IMR-90 (cell line): ENCODE results near the gene BTG2. TPM values are rescaled to one million over a fixed set of nuclear protein-coding genes. Genes with fewer than 3 reads are reported as not detected.
A peak's percentile ranks its signal among the peaks of the same experiment; 100 is the strongest.

ENCODE experiments used
- ATAC-seq: fragments of 200-7000 bp; cut with Tn5 transposase; 2 replicates; pipeline ENCODE4 v1.9.1; 2020; ENCODE audit warnings: low read depth, mild to moderate bottlenecking, moderate library complexity
- BruUV-seq: library from RNA; stranded (reverse); fragments of 400-500 nt; replicated peaks from 2 replicates; lab custom pipeline; 2021; lab: Mats Ljungman, UMichigan
- CTCF ChIA-PET: fragments of 300-600 bp; formaldehyde crosslinking; extraction: SDS; loops from one replicate; lab custom pipeline; 2021; ENCODE audit warnings: antibody characterized with exemption; lab: Yijun Ruan, JAX
- POLR2A ChIA-PET: fragments of 300-600 bp; sonication (Branson Sonifier 250); formaldehyde crosslinking; loops from one replicate; lab custom pipeline; 2022; ENCODE audit warnings: antibody characterized with exemption; ENCODE audit not compliant: unreplicated experiment; lab: Charles Lee
- DNase-seq: peaks from one replicate; pipeline ENCODE4 v3.0.0; 2013
- H2AFZ ChIP-seq: replicated peaks from 2 replicates; pipeline ENCODE3; 2013; ENCODE audit warnings: low read length, mild to moderate bottlenecking; ENCODE audit not compliant: poor library complexity
- H2AK5ac ChIP-seq: 2 replicates; pipeline ENCODE4 v1.6.1; 2013; ENCODE audit warnings: low read depth, low read length, inconsistent platforms
- H2AK9ac ChIP-seq: replicated peaks from 2 replicates; pipeline ENCODE3; 2013; ENCODE audit warnings: mild to moderate bottlenecking, low read depth, low read length, moderate library complexity; ENCODE audit not compliant: poor library complexity
- H2BK120ac ChIP-seq: 2 replicates; pipeline ENCODE4 v1.6.1; 2013; ENCODE audit warnings: low read depth, low read length, inconsistent platforms
- H2BK15ac ChIP-seq: 3 replicates; pipeline ENCODE4 v1.6.1; 2013; ENCODE audit warnings: low read depth, low read length, inconsistent platforms
- H2BK20ac ChIP-seq: 2 replicates; pipeline ENCODE4 v1.6.1; 2013; ENCODE audit warnings: low read depth, mild to moderate bottlenecking, inconsistent platforms, low read length, moderate library complexity
- H2BK5ac ChIP-seq: 2 replicates; pipeline ENCODE4 v1.6.1; 2013; ENCODE audit warnings: mild to moderate bottlenecking, low read depth, low read length, inconsistent platforms; ENCODE audit not compliant: poor library complexity, severe bottlenecking
- H3K14ac ChIP-seq: replicated peaks from 2 replicates; pipeline ENCODE4 v1.6.1; 2013; ENCODE audit warnings: low read depth, low read length, inconsistent platforms
- H3K18ac ChIP-seq: 2 replicates; pipeline ENCODE4 v1.6.1; 2013; ENCODE audit warnings: low read depth, low read length, control low read depth
- H3K23ac ChIP-seq: 2 replicates; pipeline ENCODE4 v1.6.1; 2013; ENCODE audit warnings: low read depth, low read length, inconsistent platforms
- H3K27ac ChIP-seq: 2 replicates; pipeline ENCODE4 v1.5.1; 2013; ENCODE audit warnings: mild to moderate bottlenecking, control low read depth, low read length; ENCODE audit not compliant: insufficient read depth
- H3K27me3 ChIP-seq: 2 replicates; pipeline ENCODE4 v1.6.1; 2013; ENCODE audit warnings: low read length; ENCODE audit not compliant: control insufficient read depth, insufficient read depth
- H3K36me3 ChIP-seq: 2 replicates; pipeline ENCODE4 v1.6.1; 2013; ENCODE audit warnings: low read length, mixed read lengths; ENCODE audit not compliant: control insufficient read depth, insufficient read depth
- H3K4ac ChIP-seq: 2 replicates; pipeline ENCODE4 v1.6.1; 2013; ENCODE audit warnings: low read depth, low read length, inconsistent platforms
- H3K4me1 ChIP-seq: 2 replicates; pipeline ENCODE4 v1.6.1; 2013; ENCODE audit warnings: low read length, mixed read lengths; ENCODE audit not compliant: control insufficient read depth, insufficient read depth
- H3K4me2 ChIP-seq: 2 replicates; pipeline ENCODE4 v1.6.1; 2013; ENCODE audit warnings: low read depth, mild to moderate bottlenecking, control low read depth, low read length, moderate library complexity
- H3K4me3 ChIP-seq: 2 replicates; pipeline ENCODE4 v1.5.1; 2013; ENCODE audit warnings: low read depth, mild to moderate bottlenecking, control low read depth, low read length, moderate library complexity; ENCODE audit not compliant: insufficient read depth
- H3K56ac ChIP-seq: 2 replicates; pipeline ENCODE4 v1.6.1; 2013; ENCODE audit warnings: low read length, inconsistent platforms; ENCODE audit not compliant: insufficient read depth; ENCODE audit errors: extremely low read depth
- H3K79me1 ChIP-seq, 2 experiments: 2 replicates each; pipeline ENCODE4 v1.6.1; 2013; ENCODE audit warnings: low read length in 2 of 2, inconsistent platforms in 1 of 2, low read depth in 1 of 2
- H3K9ac ChIP-seq: 2 replicates; pipeline ENCODE4 v1.6.1; 2013; ENCODE audit warnings: low read depth, low read length, control low read depth
- H3K9me1 ChIP-seq: 2 replicates; pipeline ENCODE4 v1.6.1; 2013; ENCODE audit warnings: low read length, inconsistent platforms; ENCODE audit not compliant: insufficient read depth
- H3K9me3 ChIP-seq: 2 replicates; pipeline ENCODE4 v1.6.1; 2013; ENCODE audit warnings: low read length; ENCODE audit not compliant: control insufficient read depth, insufficient read depth
- H4K20me1 ChIP-seq: 2 replicates; pipeline ENCODE4 v1.6.1; 2013; ENCODE audit warnings: low read length, inconsistent platforms; ENCODE audit not compliant: insufficient read depth
- H4K5ac ChIP-seq: 2 replicates; pipeline ENCODE4 v1.6.1; 2013; ENCODE audit warnings: mild to moderate bottlenecking, low read depth, low read length, control low read depth
- H4K8ac ChIP-seq, 2 experiments: 2 replicates each; pipeline ENCODE4 v1.6.1; 2013; ENCODE audit warnings: low read depth in 2 of 2, low read length in 2 of 2, control low read depth in 1 of 2, inconsistent platforms in 1 of 2
- H4K91ac ChIP-seq: 2 replicates; pipeline ENCODE4 v1.6.1; 2013; ENCODE audit warnings: low read depth, low read length, inconsistent platforms; ENCODE audit not compliant: insufficient read depth
- CEBPB ChIP-seq: IDR thresholded peaks from 2 replicates; pipeline ENCODE4 v1.6.1; 2012; ENCODE audit warnings: low read depth, low read length, improper control_type of control experiment
- CTCF ChIP-seq: conservative IDR thresholded peaks from 2 replicates; pipeline ENCODE4 v1.5.1; 2012; ENCODE audit warnings: mild to moderate bottlenecking, low read depth, low read length, improper control_type of control experiment
- ELK1 ChIP-seq: fragments of 150-350 bp; IDR thresholded peaks from 2 replicates; pipeline ENCODE4 v1.6.1; 2016; ENCODE audit warnings: low read depth, mild to moderate bottlenecking, low read length, moderate library complexity, borderline replicate concordance
- MXI1 ChIP-seq: IDR thresholded peaks from 2 replicates; pipeline ENCODE4 v1.6.1; 2012; ENCODE audit warnings: low read depth, mild to moderate bottlenecking, low read length, moderate library complexity, borderline replicate concordance
- NFE2L2 ChIP-seq: fragments of 150-350 bp; IDR thresholded peaks from 2 replicates; pipeline ENCODE4 v1.6.1; 2016; ENCODE audit warnings: low read depth, mild to moderate bottlenecking, low read length
- RFX5 ChIP-seq: IDR thresholded peaks from 2 replicates; pipeline ENCODE4 v1.8.0; 2012; ENCODE audit warnings: low read depth, mild to moderate bottlenecking, low read length, moderate library complexity
- WGBS, 2 experiments: methylation state at CpG; one replicate each; pipeline versions ENCODE4 v1.1.5 to v1.1.7; 2013; ENCODE audit warnings: missing lambda C conversion rate in 2 of 2; ENCODE audit not compliant: insufficient read length in 1 of 2; ENCODE audit errors: extremely low coverage in 2 of 2; 5-methylcytosine and 5-hydroxymethylcytosine counted together
- dilution Hi-C: fragments of 300-500 bp; cut with HindIII; formaldehyde crosslinking; loops from one replicate; pipeline ENCODE4 v1.14.3; 2018; ENCODE audit warnings: low sequenced_read_pairs; ENCODE audit not compliant: unreplicated experiment
- in situ Hi-C: fragments of 300-500 bp; cut with MboI; formaldehyde crosslinking; loops from 3 replicates; pipeline ENCODE4 v1.14.3; 2019; ENCODE audit warnings: low sequenced_read_pairs, inconsistent platforms, mixed read lengths
- intact Hi-C: fragments of 100-400 bp; cut with micrococcal nuclease; formaldehyde crosslinking; loops from 2 replicates; pipeline ENCODE4 v1.10.0; 2022
- polyA plus RNA-seq, 3 experiments: library from polyadenylated mRNA; depleted of rRNA; stranded (reverse); fragments of >200 nt; gene quantifications; 2 replicates each; pipeline ENCODE4 v1.2.3, GENCODE V29; 2012; ENCODE audit warnings: low replicate concordance in 1 of 3
- total RNA-seq: library from RNA; depleted of rRNA; stranded (reverse); fragments of >200 nt; gene quantifications from 2 replicates; pipeline ENCODE4 v1.2.3, GENCODE V29; 2012

The BTG2 gene
- total and polyA plus RNA-seq, 2 of the 4 experiments (the other 2 are of a cell fraction), result 8.4 to 18.8 TPM

- no peak for TF ChIP-seq ELK1
Observed at GRCh38 chr1:203273206-203273868, 32.0 kb upstream of the BTG2 start (continued).

- Histone ChIP-seq H2BK20ac (no peak overlapping the region), H3K14ac (no peak overlapping the region), H2BK120ac (no peak overlapping the region), H2BK15ac (no peak overlapping the region), H3K4me1 (peaks cover 12% of the 10 kb centered on the region; the same call in 1 of the 2 replicates), H3K36me3 (no peaks in the 10 kb centered on the region), H3K9ac (no peak overlapping the region), H4K20me1 (no peaks in the 10 kb centered on the region), H3K27me3 (no peaks in the 10 kb centered on the region; the same call in 1 of the 2 replicates), H3K56ac (no peak overlapping the region), H3K18ac (no peak overlapping the region), H2BK5ac (no peak overlapping the region), H2AK9ac (no peak overlapping the region), H3K27ac (no peak overlapping the region), H3K79me1 (no peaks in the 10 kb centered on the region), H2AFZ (peak overlapping the region; percentile 21), H4K91ac (no peak overlapping the region), H4K5ac (no peak overlapping the region), H3K9me1 (no peaks in the 10 kb centered on the region; the same call in 1 of the 2 replicates), H3K23ac (no peak overlapping the region), H3K4me2 (no peak overlapping the region), H4K8ac (no peak overlapping the region), H3K9me3 (no peaks in the 10 kb centered on the region), H2AK5ac (peak overlapping the region; percentile 20; the same call in 1 of the 2 replicates), H3K4ac (no peak overlapping the region), H3K4me3 (no peak overlapping the region)
- intact Hi-C loops, result loop anchor here (1.0 to 2.0 kb wide), 4 partner anchors 31 to 213 kb away; partner anchors contain the start of gene BTG2
- TF ChIP-seq CEBPB (no peak), CTCF (no peak), RFX5 (no peak), NFE2L2 (peak; percentile 66; the same call in 1 of the 2 replicates), MXI1 (no peak)
- CTCF ChIA-PET, result interaction anchor here (0.8 kb wide), 1 partner anchor 244 kb away, joined by 3 read pairs; no protein-coding TSS in a partner anchor
- POLR2A ChIA-PET, result no interaction called here
- 77% methylated on average over 7 of the region's 12 CpGs; no CpG with 5 or more reads in 1 of the 2 experiments for WGBS, 2 experiments
- no peak for DNase-seq
- ATAC-seq, result no peak
- no TSS peak for BruUV-seq
- dilution Hi-C loops, result no loop called here
- in situ Hi-C loops, result loop anchor here (5.0 to 10.0 kb wide), 3 partner anchors 63 to 213 kb away; no protein-coding TSS in a partner anchor
Observed at GRCh38 chr1:203273869-203274602, 31.3 kb upstream of the BTG2 start.
